Right hindlimb (tissue), 1 donor: Measurements from ENCODE around the gene UNC5B.

Source experiments
- DNase-seq: peaks from one replicate; pipeline ENCODE4 v3.0.0-alpha.2; 2018

The UNC5B gene

GRCh38 chr10:71348850-71349249 lies 136.5 kb downstream of the UNC5B start:
- no peak for DNase-seq

DNA sequence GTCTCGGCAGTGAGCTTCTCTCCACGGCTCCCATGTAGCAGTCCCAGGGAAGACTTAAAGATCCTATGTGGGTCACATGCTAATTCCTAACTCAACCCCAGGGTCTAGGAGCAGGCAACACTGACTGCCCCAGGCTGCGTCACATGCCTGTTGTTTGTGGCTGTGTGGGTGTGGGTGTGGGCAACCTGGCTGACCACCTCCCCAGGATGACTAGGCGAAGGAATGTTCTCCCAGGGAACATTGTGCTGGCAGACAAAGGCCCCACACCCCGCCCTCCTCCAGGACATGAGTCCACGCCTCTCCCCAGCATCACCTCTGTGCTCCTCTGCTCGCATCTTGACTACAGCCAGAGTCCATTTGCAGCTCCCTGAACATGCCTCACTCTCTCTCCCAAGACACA lies 137.0 kb downstream of the UNC5B start:
- DNase-seq, result no peak

GRCh38 chr10:71351087-71351486 lies 138.7 kb downstream of the UNC5B start:
- DNase-seq, result no peak

GRCh38 chr10:71351628-71352319 lies 139.4 kb downstream of the UNC5B start:
- no peak for DNase-seq
